ENCODE data around the gene COQ8A.
"Not testable (repeated sequence)": the region's sequence is repeated elsewhere in the genome, so short reads cannot be mapped to it uniquely, and the experiment has no call there.

COQ8A gene

GRCh38 chr1:226991920-226992319, 51.8 kb downstream of the COQ8A start:
- no peak for DNase-seq (ENCODE audit: extremely low read depth, low read depth)
- TF ChIP-seq CTCF (IDR thresholded peaks at IDR 0.05; ENCODE audit: low read depth, low read length) = no peak

- DNase-seq (ENCODE audit: extremely low read depth, low read depth) = no peak
- TF ChIP-seq CTCF (IDR thresholded peaks at IDR 0.05; ENCODE audit: low read depth, low read length) = no peak
Observed at GRCh38 chr1:226993814-226994585, 53.9 kb downstream of the COQ8A start.

- no peak for DNase-seq (ENCODE audit: extremely low read depth, low read depth)
- TF ChIP-seq CTCF (IDR thresholded peaks at IDR 0.05; ENCODE audit: low read depth, low read length) = no peak
Observed at GRCh38 chr1:226994586-226995364, 54.7 kb downstream of the COQ8A start.

- no peak for DNase-seq (ENCODE audit: extremely low read depth, low read depth)
- no peak for TF ChIP-seq CTCF (IDR thresholded peaks at IDR 0.05; ENCODE audit: low read depth, low read length)
Observed at GRCh38 chr1:226995365-226996332, 55.6 kb downstream of the COQ8A start.

GRCh38 chr1:226999579-226999978, 59.5 kb downstream of the COQ8A start:
- DNase-seq (ENCODE audit: extremely low read depth, low read depth) = not testable (repeated sequence)

GRCh38 chr1:227002531-227003049, 62.5 kb downstream of the COQ8A start:
- TF ChIP-seq CTCF (IDR thresholded peaks at IDR 0.05; ENCODE audit: low read depth, low read length) = no peak
- no peak for DNase-seq (ENCODE audit: extremely low read depth, low read depth)

- TF ChIP-seq CTCF (IDR thresholded peaks at IDR 0.05; ENCODE audit: low read depth, low read length) = no peak
- no peak for DNase-seq (ENCODE audit: extremely low read depth, low read depth)
Observed at GRCh38 chr1:227003165-227003564, 63.1 kb downstream of the COQ8A start.
